GM10266 (cell line): Measurements from ENCODE around the gene SELENOW.
A peak's percentile ranks its signal among the peaks of the same experiment; 100 is the strongest.
"Not testable (repeated sequence)": the region's sequence is repeated elsewhere in the genome, so short reads cannot be mapped to it uniquely, and the experiment has no call there.

Experiments
- DNase-seq: peaks from one replicate; pipeline ENCODE4 v3.0.0; 2012; ENCODE audit errors: extremely low spot score
- CTCF ChIP-seq: IDR thresholded peaks from 2 replicates; pipeline ENCODE4 v1.5.1; 2012; ENCODE audit warnings: mild to moderate bottlenecking, low read depth; ENCODE audit not compliant: control insufficient read depth, insufficient read depth; ENCODE audit errors: missing control alignments

Gene SELENOW

GRCh38 chr19:47758443-47758804 is 20.1 kb upstream of the SELENOW start:
- no peak for TF ChIP-seq CTCF
- DNase-seq = no peak

GRCh38 chr19:47760632-47760999 is 17.9 kb upstream of the SELENOW start:
- no peak for DNase-seq
- no peak for TF ChIP-seq CTCF

GRCh38 chr19:47761566-47761965 is 16.9 kb upstream of the SELENOW start:
- no peak for DNase-seq
- TF ChIP-seq CTCF = no peak

GRCh38 chr19:47762151-47762550 is 16.4 kb upstream of the SELENOW start:
- no peak for DNase-seq

GRCh38 chr19:47762615-47763308 is 15.7 kb upstream of the SELENOW start:
- TF ChIP-seq CTCF = no peak
- no peak for DNase-seq

More at GRCh38 chr19:47762151-47762550, 16.4 kb upstream of the SELENOW start:
- TF ChIP-seq CTCF = no peak

- not testable (repeated sequence) for DNase-seq
Observed at GRCh38 chr19:47764705-47765104, 13.8 kb upstream of the SELENOW start.

GRCh38 chr19:47765523-47766358 is 12.8 kb upstream of the SELENOW start:
- DNase-seq = no peak
- peak; percentile 72 for TF ChIP-seq CTCF
